Suprapubic skin (tissue), 4 donors: Measurements from ENCODE around the gene CNOT2. TPM values are rescaled to one million over a fixed set of nuclear protein-coding genes. Genes with fewer than 3 reads are reported as not detected.

Experiments used
- DNase-seq, 2 donors: peaks; one replicate each; pipeline ENCODE4 v3.0.0-alpha.2; 2019; ENCODE audit warnings: low spot score in 2 of 2
- H3K27ac ChIP-seq: fragments of 200-600 bp; sonication (generic); one replicate; pipeline ENCODE4 v1.5.1; 2019
- H3K27me3 ChIP-seq: fragments of 200-600 bp; sonication (generic); one replicate; pipeline ENCODE4 v1.5.1; 2019
- H3K36me3 ChIP-seq: fragments of 200-600 bp; sonication (generic); one replicate; pipeline ENCODE4 v1.5.1; 2019
- H3K4me1 ChIP-seq: fragments of 200-600 bp; sonication (generic); one replicate; pipeline ENCODE4 v1.5.1; 2019
- H3K4me3 ChIP-seq: fragments of 200-600 bp; sonication (generic); one replicate; pipeline ENCODE4 v1.5.1; 2019; ENCODE audit warnings: mild to moderate bottlenecking
- H3K9me3 ChIP-seq: fragments of 200-600 bp; sonication (generic); one replicate; pipeline ENCODE4 v1.5.1; 2019
- EP300 ChIP-seq: sonication (generic); formaldehyde crosslinking; IDR thresholded peaks from one replicate; pipeline ENCODE4 v1.6.1; 2017; ENCODE audit warnings: antibody characterized with exemption
- POLR2A ChIP-seq, 2 donors: fragments of 450-650 bp; IDR thresholded peaks; one replicate each; pipeline ENCODE4 v1.6.1; 2017; ENCODE audit warnings: antibody characterized with exemption in 2 of 2, mild to moderate bottlenecking in 2 of 2, moderate library complexity in 2 of 2
- POLR2AphosphoS5 ChIP-seq, 3 donors: sonication (generic); formaldehyde crosslinking; IDR thresholded peaks; one replicate each; pipeline ENCODE4 v1.6.1; 2017; ENCODE audit warnings: antibody characterized with exemption in 3 of 3
- WGBS: methylation state at CpG from one replicate; pipeline ENCODE4 v1.1.5; 2018; 5-methylcytosine and 5-hydroxymethylcytosine counted together
- total RNA-seq, 4 donors: library from RNA; depleted of rRNA; stranded (reverse); fragments of >200 nt; gene quantifications; one replicate each; pipeline ENCODE4 v1.1.0, GENCODE V29; 2016
- TF ChIP-seq, protein P1 (sequence below), 2 donors: fragments of 200-600 bp in 1 of 2; fragments of 450-650 bp in 1 of 2; sonication (generic) in 1 of 2; IDR thresholded peaks; one replicate each; pipeline ENCODE4 v1.5.1; 2016 to 2019; ENCODE audit warnings: antibody characterized with exemption in 2 of 2, mild to moderate bottlenecking in 1 of 2, moderate library complexity in 1 of 2

CNOT2 gene
- total RNA-seq, 4 donors from 2014 or later: 135 to 259 (median 152) TPM

DNA sequence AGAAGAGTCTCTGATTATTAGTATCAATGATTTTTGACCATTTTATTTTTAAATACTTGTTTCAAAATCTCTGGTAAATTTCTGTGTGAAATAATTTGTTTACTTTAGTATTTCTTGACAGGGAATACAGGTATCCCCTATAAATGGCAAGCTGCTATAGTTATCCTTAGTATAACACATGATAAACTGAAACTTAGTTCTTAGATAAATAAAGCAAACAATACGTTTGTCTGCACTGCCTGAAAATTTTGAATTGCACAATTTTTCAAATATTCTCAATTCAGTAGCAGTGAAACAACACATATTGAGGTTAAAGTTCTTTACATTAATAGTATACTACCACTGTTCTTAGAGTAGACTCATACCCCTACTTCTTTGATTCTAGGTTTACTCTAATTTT, 26.9 kb downstream of the CNOT2 start:
- WGBS: 52% methylated on average over 1 of the region's 1 CpG
- Histone ChIP-seq H3K4me1 (peaks cover 21% of the 10 kb centered on the region), H3K9me3 (no peaks in the 10 kb centered on the region), H3K27me3 (no peaks in the 10 kb centered on the region), H3K4me3 (no peak overlapping the region), H3K36me3 (no peaks in the 10 kb centered on the region), H3K27ac (no peak overlapping the region)
- TF ChIP-seq POLR2AphosphoS5 (IDR thresholded peaks at IDR 0.05): no peak
- TF ChIP-seq, protein P1, sequence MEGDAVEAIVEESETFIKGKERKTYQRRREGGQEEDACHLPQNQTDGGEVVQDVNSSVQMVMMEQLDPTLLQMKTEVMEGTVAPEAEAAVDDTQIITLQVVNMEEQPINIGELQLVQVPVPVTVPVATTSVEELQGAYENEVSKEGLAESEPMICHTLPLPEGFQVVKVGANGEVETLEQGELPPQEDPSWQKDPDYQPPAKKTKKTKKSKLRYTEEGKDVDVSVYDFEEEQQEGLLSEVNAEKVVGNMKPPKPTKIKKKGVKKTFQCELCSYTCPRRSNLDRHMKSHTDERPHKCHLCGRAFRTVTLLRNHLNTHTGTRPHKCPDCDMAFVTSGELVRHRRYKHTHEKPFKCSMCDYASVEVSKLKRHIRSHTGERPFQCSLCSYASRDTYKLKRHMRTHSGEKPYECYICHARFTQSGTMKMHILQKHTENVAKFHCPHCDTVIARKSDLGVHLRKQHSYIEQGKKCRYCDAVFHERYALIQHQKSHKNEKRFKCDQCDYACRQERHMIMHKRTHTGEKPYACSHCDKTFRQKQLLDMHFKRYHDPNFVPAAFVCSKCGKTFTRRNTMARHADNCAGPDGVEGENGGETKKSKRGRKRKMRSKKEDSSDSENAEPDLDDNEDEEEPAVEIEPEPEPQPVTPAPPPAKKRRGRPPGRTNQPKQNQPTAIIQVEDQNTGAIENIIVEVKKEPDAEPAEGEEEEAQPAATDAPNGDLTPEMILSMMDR (IDR thresholded peaks at IDR 0.05): no peak
- TF ChIP-seq POLR2A (IDR thresholded peaks at IDR 0.05): no peak
- TF ChIP-seq EP300: no peak
- DNase-seq: no peak

DNA sequence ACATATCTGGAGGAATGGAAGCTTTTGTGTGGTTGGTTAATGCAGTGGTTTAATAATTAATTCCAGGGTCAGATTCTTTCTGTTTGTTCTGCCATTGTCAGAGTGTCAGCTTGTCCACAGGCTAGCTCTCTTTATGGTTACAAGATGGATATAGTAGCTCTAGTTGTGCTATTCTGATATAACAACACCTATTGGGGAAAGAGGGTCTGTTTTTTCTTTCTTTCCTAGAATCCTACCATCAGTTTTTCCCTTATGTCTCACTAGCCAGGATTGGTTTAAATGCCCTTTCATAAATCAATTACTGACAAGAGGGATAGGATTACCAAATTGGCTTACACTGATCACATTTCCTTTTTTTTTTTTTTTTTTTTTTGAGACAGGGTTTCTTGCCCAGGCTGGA, 27.8 kb downstream of the CNOT2 start:
- Histone ChIP-seq H3K4me1 (peaks cover 21% of the 10 kb centered on the region), H3K4me3 (no peak overlapping the region), H3K9me3 (no peaks in the 10 kb centered on the region), H3K36me3 (no peaks in the 10 kb centered on the region), H3K27me3 (no peaks in the 10 kb centered on the region), H3K27ac (no peak overlapping the region)
- DNase-seq: no peak
- TF ChIP-seq POLR2A (IDR thresholded peaks at IDR 0.05) (no peak), POLR2AphosphoS5 (IDR thresholded peaks at IDR 0.05) (no peak), EP300 (no peak)
- TF ChIP-seq, protein P1 (IDR thresholded peaks at IDR 0.05): no peak

DNA sequence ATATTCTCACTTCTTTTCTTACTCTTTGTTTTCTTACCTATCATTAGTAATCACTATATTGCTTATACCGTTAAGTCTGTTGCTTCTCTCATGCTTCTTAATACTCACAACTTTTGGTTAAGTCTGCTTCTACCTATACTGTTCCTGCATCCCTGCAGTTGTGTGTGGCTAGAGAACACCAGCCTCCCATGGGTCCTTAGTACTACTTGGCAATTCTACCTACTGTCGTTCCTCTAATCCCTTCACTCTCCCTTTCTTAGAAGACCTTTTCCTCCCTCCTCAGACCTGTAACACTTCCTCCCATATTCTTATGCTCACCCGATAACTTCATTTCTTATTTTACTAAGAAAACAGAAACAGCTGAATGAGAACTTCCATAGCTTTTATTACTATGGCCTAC, 29.3 kb downstream of the CNOT2 start:
- Histone ChIP-seq H3K4me1 (peaks cover 21% of the 10 kb centered on the region), H3K27me3 (no peaks in the 10 kb centered on the region), H3K4me3 (no peak overlapping the region), H3K36me3 (no peaks in the 10 kb centered on the region), H3K9me3 (no peaks in the 10 kb centered on the region), H3K27ac (no peak overlapping the region)
- WGBS: 92% methylated on average over 3 of the region's 3 CpGs
- DNase-seq: no peak
- no peak for TF ChIP-seq EP300
- TF ChIP-seq, protein P1 (IDR thresholded peaks at IDR 0.05): no peak
- no peak for TF ChIP-seq POLR2A (IDR thresholded peaks at IDR 0.05)
- no peak for TF ChIP-seq POLR2AphosphoS5 (IDR thresholded peaks at IDR 0.05)

GRCh38 chr12:70275045-70275444, 31.8 kb downstream of the CNOT2 start:
- Histone ChIP-seq H3K27ac (no peak overlapping the region), H3K4me1 (peaks cover 14% of the 10 kb centered on the region), H3K27me3 (no peaks in the 10 kb centered on the region), H3K9me3 (no peaks in the 10 kb centered on the region), H3K36me3 (no peaks in the 10 kb centered on the region), H3K4me3 (no peak overlapping the region)
- no peak for DNase-seq
- TF ChIP-seq, protein P1 (IDR thresholded peaks at IDR 0.05): no peak
- TF ChIP-seq POLR2A (IDR thresholded peaks at IDR 0.05) (no peak), POLR2AphosphoS5 (IDR thresholded peaks at IDR 0.05) (no peak), EP300 (no peak)

DNA sequence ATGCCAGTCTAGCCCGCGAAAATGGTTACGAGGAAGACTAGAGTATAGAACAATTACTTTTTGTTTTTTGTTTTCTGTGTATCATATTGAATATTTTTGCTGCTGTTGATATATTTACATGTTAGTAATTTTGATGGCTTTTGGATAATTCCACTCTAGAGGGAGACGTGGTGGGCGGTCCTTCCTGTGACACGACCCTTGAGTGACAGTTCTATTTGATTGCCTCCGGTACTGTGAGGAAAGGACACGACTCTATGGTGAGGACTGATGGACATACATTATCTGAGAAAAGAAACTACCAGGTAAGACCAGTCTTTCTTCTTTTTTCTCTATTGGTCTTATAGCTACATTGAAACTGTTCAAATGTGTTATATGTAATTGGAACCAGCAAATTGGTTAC, 34.7 kb downstream of the CNOT2 start:
- Histone ChIP-seq H3K36me3 (no peaks in the 10 kb centered on the region), H3K4me1 (peaks cover 9% of the 10 kb centered on the region), H3K9me3 (no peaks in the 10 kb centered on the region), H3K27ac (no peak overlapping the region), H3K4me3 (no peak overlapping the region), H3K27me3 (no peaks in the 10 kb centered on the region)
- WGBS: 90% methylated on average over 8 of the region's 8 CpGs
- TF ChIP-seq, protein P1 (IDR thresholded peaks at IDR 0.05): no peak
- TF ChIP-seq POLR2A (IDR thresholded peaks at IDR 0.05): no peak
- no peak for TF ChIP-seq EP300
- no peak for TF ChIP-seq POLR2AphosphoS5 (IDR thresholded peaks at IDR 0.05)
- DNase-seq: no peak
